ENCODE measurements around the gene DENND5B.
"Not testable (repeated sequence)": the region's sequence is repeated elsewhere in the genome, so short reads cannot be mapped to it uniquely, and the experiment has no call there.

The DENND5B gene

GRCh38 chr12:31590642-31591379, at the start of gene DENND5B:
DENND5B (minus strand) TSS chr12:31591136; CDS start chr12:31590832, 304 bp downstream.
- no peak for DNase-seq (ENCODE audit: low read depth in 2 of 2)

GRCh38 chr12:31634620-31635019, 43.7 kb upstream of the DENND5B start:
- no peak for DNase-seq (ENCODE audit: low read depth in 2 of 2)

- no peak for DNase-seq (ENCODE audit: low read depth in 2 of 2)
Measured at GRCh38 chr12:31633464-31633863, 42.5 kb upstream of the DENND5B start.

- DNase-seq (ENCODE audit: low read depth in 2 of 2) = no peak
Measured at GRCh38 chr12:31631809-31632208, 40.9 kb upstream of the DENND5B start.

- no peak for DNase-seq (ENCODE audit: low read depth in 2 of 2)
Measured at GRCh38 chr12:31631023-31631724, 40.2 kb upstream of the DENND5B start.

GRCh38 chr12:31629756-31630732, 39.1 kb upstream of the DENND5B start:
- DNase-seq (ENCODE audit: low read depth in 2 of 2) = peak in 1 of 2 experiments; percentile 13

GRCh38 chr12:31627456-31628054, 36.6 kb upstream of the DENND5B start:
- no peak for DNase-seq (ENCODE audit: low read depth in 2 of 2)

GRCh38 chr12:31626270-31626995, 35.5 kb upstream of the DENND5B start:
- DNase-seq (ENCODE audit: low read depth in 2 of 2) = no peak

GRCh38 chr12:31622038-31622437, 31.1 kb upstream of the DENND5B start:
- no peak for DNase-seq (ENCODE audit: low read depth in 2 of 2)

- no peak for DNase-seq (ENCODE audit: low read depth in 2 of 2)
Measured at GRCh38 chr12:31620311-31620710, 29.4 kb upstream of the DENND5B start.

- no peak for DNase-seq (ENCODE audit: low read depth in 2 of 2)
Measured at GRCh38 chr12:31618228-31619025, 27.5 kb upstream of the DENND5B start.

- DNase-seq (ENCODE audit: low read depth in 2 of 2) = no peak
Measured at GRCh38 chr12:31612819-31613218, 21.9 kb upstream of the DENND5B start.

- not testable (repeated sequence) for DNase-seq (ENCODE audit: low read depth in 2 of 2)
Measured at GRCh38 chr12:31608299-31608698, 17.4 kb upstream of the DENND5B start.

- DNase-seq (ENCODE audit: low read depth in 2 of 2) = no peak
Measured at GRCh38 chr12:31605531-31605930, 14.6 kb upstream of the DENND5B start.

GRCh38 chr12:31603546-31604009, 12.6 kb upstream of the DENND5B start:
- DNase-seq (ENCODE audit: low read depth in 2 of 2) = no peak

- no peak for DNase-seq (ENCODE audit: low read depth in 2 of 2)
Measured at GRCh38 chr12:31600750-31601149, 9.8 kb upstream of the DENND5B start.

GRCh38 chr12:31600252-31600651, 9.3 kb upstream of the DENND5B start:
- no peak for DNase-seq (ENCODE audit: low read depth in 2 of 2)

GRCh38 chr12:31599053-31599452, 8.1 kb upstream of the DENND5B start:
- DNase-seq (ENCODE audit: low read depth in 2 of 2) = no peak

- DNase-seq (ENCODE audit: low read depth in 2 of 2) = no peak
Measured at GRCh38 chr12:31597066-31597465, 6.1 kb upstream of the DENND5B start.

GRCh38 chr12:31594681-31595080, 3.7 kb upstream of the DENND5B start:
- DNase-seq (ENCODE audit: low read depth in 2 of 2) = no peak
